HepG2 (cell line): Measurements from ENCODE around the gene RNF208. TPM values are rescaled to one million over a fixed set of nuclear protein-coding genes. Genes with fewer than 3 reads are reported as not detected.

ENCODE experiments used
- AGO2 ChIP-seq: fragments of 200-400 bp; formaldehyde crosslinking; optimal IDR thresholded peaks from 2 replicates; pipeline ENCODE3; 2017; ENCODE audit warnings: mild to moderate bottlenecking, low read depth, low read length, moderate library complexity
- AKAP8 ChIP-seq: sonication (generic); formaldehyde crosslinking; IDR thresholded peaks from 2 replicates; pipeline ENCODE4 v1.5.1; 2020; ENCODE audit warnings: mild to moderate bottlenecking, missing genetic modification reagents
- ATF7-NPFF ChIP-seq: sonication (generic); formaldehyde crosslinking; IDR thresholded peaks from 2 replicates; pipeline ENCODE4 v1.8.1; 2023; ENCODE audit warnings: mild to moderate bottlenecking, low read depth, missing genetic modification reagents, moderate library complexity
- FOXA3 ChIP-seq: IDR thresholded peaks from 2 replicates; pipeline ENCODE4 v1.6.1; 2016; ENCODE audit warnings: missing genetic modification reagents, missing compliant biosample characterization
- NR1H2 ChIP-seq: sonication (generic); formaldehyde crosslinking; IDR thresholded peaks from 2 replicates; pipeline ENCODE4 v1.8.1; 2022; ENCODE audit warnings: low read depth, missing genetic modification reagents, borderline replicate concordance
- SP2 ChIP-seq: sonication (generic); formaldehyde crosslinking; IDR thresholded peaks from 2 replicates; pipeline ENCODE4 v1.5.1; 2020; ENCODE audit warnings: mild to moderate bottlenecking, missing genetic modification reagents
- ZBTB39 ChIP-seq: sonication (generic); formaldehyde crosslinking; IDR thresholded peaks from 2 replicates; pipeline ENCODE4 v1.5.0; 2020; ENCODE audit warnings: missing genetic modification reagents
- ZMYM4 ChIP-seq: sonication (generic); formaldehyde crosslinking; IDR thresholded peaks from 2 replicates; pipeline ENCODE4 v1.8.1; 2023; ENCODE audit warnings: mild to moderate bottlenecking, missing genetic modification reagents
- ZNF224 ChIP-seq: sonication (generic); formaldehyde crosslinking; IDR thresholded peaks from 2 replicates; pipeline ENCODE4 v1.5.0; 2020; ENCODE audit warnings: mild to moderate bottlenecking, missing genetic modification reagents
- polyA plus RNA-seq, 8 experiments: library from polyadenylated mRNA; depleted of rRNA in 3 of 8; stranded (reverse) in 7 of 8; unstranded in 1 of 8; fragments of >200 nt; fragmentation: Illumina TruSeq in 4 of 8; extraction: Trizol in 4 of 8; gene quantifications; 2 replicates each; pipeline versions ENCODE4 v1.2.1 to v1.2.3, GENCODE V29; 2011 to 2016; ENCODE audit warnings: low read depth in 4 of 8, missing spikeins in 1 of 8, mixed read lengths in 1 of 8; ENCODE audit not compliant: insufficient read depth in 1 of 8
- total RNA-seq, 5 experiments: library from RNA; depleted of rRNA; stranded (reverse); fragments of >200 nt; fragmentation: Illumina TruSeq; extraction: Trizol; gene quantifications; 2 replicates each; pipeline ENCODE4 v1.2.3, GENCODE V29; 2016; ENCODE audit warnings: low read depth in 1 of 5
- TF ChIP-seq, protein P1 (sequence below): sonication (generic); formaldehyde crosslinking; IDR thresholded peaks from 2 replicates; pipeline ENCODE4 v1.5.0; 2020; ENCODE audit warnings: mild to moderate bottlenecking, missing genetic modification reagents, moderate library complexity
- TF ChIP-seq, protein P2 (sequence below): sonication (generic); formaldehyde crosslinking; IDR thresholded peaks from 2 replicates; pipeline ENCODE4 v1.5.1; 2020; ENCODE audit warnings: mild to moderate bottlenecking, missing genetic modification reagents

RNF208 gene
- total and polyA plus RNA-seq, 2 of the 13 experiments (the other 11 are each of a cell fraction or from before 2014, with no cell fraction given) = 1.6 to 2.1 TPM

DNA sequence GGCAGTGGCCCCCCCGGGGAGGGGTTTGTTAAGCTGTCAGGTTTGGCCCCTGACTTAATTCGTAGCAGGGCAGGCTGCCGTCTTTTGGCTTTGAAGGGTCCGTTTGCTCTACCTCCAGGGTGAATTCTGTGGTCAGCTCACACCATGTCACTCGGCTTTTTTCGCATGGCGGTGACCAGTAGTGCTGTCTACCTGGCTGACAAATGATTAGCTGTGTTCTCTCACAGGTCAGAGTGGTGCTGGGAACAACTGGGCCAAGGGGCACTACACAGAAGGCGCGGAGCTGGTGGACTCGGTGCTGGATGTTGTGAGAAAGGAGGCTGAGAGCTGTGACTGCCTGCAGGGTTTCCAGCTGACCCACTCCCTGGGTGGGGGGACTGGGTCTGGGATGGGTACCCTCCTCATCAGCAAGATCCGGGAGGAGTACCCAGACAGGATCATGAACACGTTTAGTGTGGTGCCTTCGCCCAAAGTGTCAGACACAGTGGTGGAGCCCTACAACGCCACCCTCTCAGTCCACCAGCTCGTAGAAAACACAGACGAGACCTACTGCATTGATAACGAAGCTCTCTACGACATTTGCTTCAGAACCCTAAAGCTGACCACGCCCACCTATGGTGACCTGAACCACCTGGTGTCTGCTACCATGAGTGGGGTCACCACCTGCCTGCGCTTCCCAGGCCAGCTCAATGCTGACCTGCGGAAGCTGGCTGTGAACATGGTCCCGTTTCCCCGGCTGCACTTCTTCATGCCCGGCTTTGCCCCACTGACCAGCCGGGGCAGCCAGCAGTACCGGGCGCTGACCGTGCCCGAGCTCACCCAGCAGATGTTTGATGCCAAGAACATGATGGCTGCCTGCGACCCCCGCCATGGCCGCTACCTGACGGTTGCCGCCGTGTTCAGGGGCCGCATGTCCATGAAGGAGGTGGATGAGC is 20.5 kb upstream of the RNF208 start (continued):
- TF ChIP-seq, protein P1, sequence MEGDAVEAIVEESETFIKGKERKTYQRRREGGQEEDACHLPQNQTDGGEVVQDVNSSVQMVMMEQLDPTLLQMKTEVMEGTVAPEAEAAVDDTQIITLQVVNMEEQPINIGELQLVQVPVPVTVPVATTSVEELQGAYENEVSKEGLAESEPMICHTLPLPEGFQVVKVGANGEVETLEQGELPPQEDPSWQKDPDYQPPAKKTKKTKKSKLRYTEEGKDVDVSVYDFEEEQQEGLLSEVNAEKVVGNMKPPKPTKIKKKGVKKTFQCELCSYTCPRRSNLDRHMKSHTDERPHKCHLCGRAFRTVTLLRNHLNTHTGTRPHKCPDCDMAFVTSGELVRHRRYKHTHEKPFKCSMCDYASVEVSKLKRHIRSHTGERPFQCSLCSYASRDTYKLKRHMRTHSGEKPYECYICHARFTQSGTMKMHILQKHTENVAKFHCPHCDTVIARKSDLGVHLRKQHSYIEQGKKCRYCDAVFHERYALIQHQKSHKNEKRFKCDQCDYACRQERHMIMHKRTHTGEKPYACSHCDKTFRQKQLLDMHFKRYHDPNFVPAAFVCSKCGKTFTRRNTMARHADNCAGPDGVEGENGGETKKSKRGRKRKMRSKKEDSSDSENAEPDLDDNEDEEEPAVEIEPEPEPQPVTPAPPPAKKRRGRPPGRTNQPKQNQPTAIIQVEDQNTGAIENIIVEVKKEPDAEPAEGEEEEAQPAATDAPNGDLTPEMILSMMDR (CRISPR knock-in tag) = no peak
- TF ChIP-seq NR1H2 (CRISPR knock-in tag) (0 out of 2 replicates have a peak, but pooled peaks have one; percentile 15), AGO2 (no peak), ZNF224 (CRISPR knock-in tag) (0 out of 2 replicates have a peak, but pooled peaks have one; percentile 61), ZMYM4 (peak; percentile 13; the same call in 1 of the 2 replicates), ZBTB39 (CRISPR knock-in tag) (no peak), AKAP8 (CRISPR knock-in tag) (no peak), SP2 (CRISPR knock-in tag) (peak; percentile 14; the same call in 1 of the 2 replicates), FOXA3 (CRISPR knock-in tag) (peak; percentile 3; the same call in 1 of the 2 replicates), ATF7-NPFF (peak; percentile 0; the same call in 1 of the 2 replicates)
- TF ChIP-seq, protein P2, sequence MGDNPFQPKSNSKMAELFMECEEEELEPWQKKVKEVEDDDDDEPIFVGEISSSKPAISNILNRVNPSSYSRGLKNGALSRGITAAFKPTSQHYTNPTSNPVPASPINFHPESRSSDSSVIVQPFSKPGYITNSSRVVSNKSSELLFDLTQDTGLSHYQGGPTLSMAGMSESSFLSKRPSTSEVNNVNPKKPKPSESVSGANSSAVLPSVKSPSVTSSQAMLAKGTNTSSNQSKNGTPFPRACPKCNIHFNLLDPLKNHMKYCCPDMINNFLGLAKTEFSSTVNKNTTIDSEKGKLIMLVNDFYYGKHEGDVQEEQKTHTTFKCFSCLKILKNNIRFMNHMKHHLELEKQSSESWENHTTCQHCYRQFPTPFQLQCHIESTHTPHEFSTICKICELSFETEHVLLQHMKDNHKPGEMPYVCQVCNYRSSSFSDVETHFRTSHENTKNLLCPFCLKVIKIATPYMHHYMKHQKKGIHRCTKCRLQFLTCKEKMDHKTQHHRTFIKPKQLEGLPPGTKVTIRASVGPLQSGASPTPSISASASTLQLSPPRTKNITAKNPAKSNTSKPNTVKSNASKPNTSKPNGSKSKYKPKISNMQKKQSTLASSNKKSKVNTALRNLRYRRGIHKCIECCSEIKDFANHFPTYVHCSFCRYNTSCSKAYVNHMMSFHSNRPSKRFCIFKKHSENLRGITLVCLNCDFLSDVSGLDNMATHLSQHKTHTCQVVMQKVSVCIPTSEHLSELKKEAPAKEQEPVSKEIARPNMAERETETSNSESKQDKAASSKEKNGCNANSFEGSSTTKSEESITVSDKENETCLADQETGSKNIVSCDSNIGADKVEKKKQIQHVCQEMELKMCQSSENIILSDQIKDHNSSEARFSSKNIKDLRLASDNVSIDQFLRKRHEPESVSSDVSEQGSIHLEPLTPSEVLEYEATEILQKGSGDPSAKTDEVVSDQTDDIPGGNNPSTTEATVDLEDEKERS (CRISPR knock-in tag) = 0 out of 2 replicates have a peak, but pooled peaks have one; percentile 37
- TF ChIP-seq, all 625 proteins: peak for 35
